B cell (primary cell): Measurements from ENCODE around the gene LGALS9C. TPM values are rescaled to one million over a fixed set of nuclear protein-coding genes. Genes with fewer than 3 reads are reported as not detected.
"Not testable (repeated sequence)": the region's sequence is repeated elsewhere in the genome, so short reads cannot be mapped to it uniquely, and the experiment has no call there.

Source experiments
- ATAC-seq: fragments of 200-7000 bp; cut with Tn5 transposase; one replicate; pipeline ENCODE4 v1.10.0; 2021; ENCODE audit warnings: low read depth, mild to moderate bottlenecking, moderate number of reproducible peaks, moderate library complexity
- CTCF ChIA-PET: fragments of 350-600 bp; sonication (Branson Sonifier 250); formaldehyde crosslinking; loops from one replicate; lab custom pipeline; 2021; ENCODE audit warnings: antibody characterized with exemption, inconsistent platforms; lab: Charles Lee
- POLR2A ChIA-PET: fragments of 350-600 bp; sonication (Branson Sonifier 250); formaldehyde crosslinking; loops from one replicate; lab custom pipeline; 2021; ENCODE audit warnings: antibody characterized with exemption; lab: Charles Lee
- DNase-seq: peaks from one replicate; pipeline ENCODE4 v3.0.0; 2013
- H2AFZ ChIP-seq: 2 replicates; pipeline ENCODE4 v1.6.1; 2012; ENCODE audit warnings: mild to moderate bottlenecking, low read depth, low read length; ENCODE audit not compliant: insufficient read depth, poor library complexity, severe bottlenecking
- H3K27ac ChIP-seq, 2 donors: 1 replicate in 1 of 2; 2 replicates in 1 of 2; pipeline ENCODE4 v1.5.1; 2012 to 2013; ENCODE audit warnings: low read length in 2 of 2, mild to moderate bottlenecking in 2 of 2, moderate library complexity in 1 of 2
- H3K27me3 ChIP-seq, 4 experiments: fragments of 200-600 bp in 1 of 4; sonication (generic) in 1 of 4; replicated peaks in 1 of 4; 1 replicate in 2 of 4; 2 replicates in 2 of 4; pipeline versions ENCODE4 v1.6.1 to v1.7.0; 2013 to 2016; ENCODE audit warnings: low read length in 3 of 4, mild to moderate bottlenecking in 2 of 4, mixed read lengths in 1 of 4, moderate library complexity in 1 of 4; ENCODE audit not compliant: insufficient read depth in 4 of 4, control insufficient read depth in 3 of 4; ENCODE audit errors: control extremely low read depth in 1 of 4
- H3K36me3 ChIP-seq, 2 experiments: replicated peaks in 1 of 2; 1 replicate in 1 of 2; 2 replicates in 1 of 2; pipeline versions ENCODE4 v1.6.1 to v1.7.1; 2013; ENCODE audit warnings: low read length in 1 of 2; ENCODE audit not compliant: insufficient read depth in 2 of 2, control insufficient read depth in 1 of 2; ENCODE audit errors: control extremely low read depth in 1 of 2, extremely low read depth in 1 of 2
- H3K4me1 ChIP-seq, 2 donors: fragments of 200-600 bp in 1 of 2; sonication (generic) in 1 of 2; 1 replicate in 1 of 2; 2 replicates in 1 of 2; pipeline versions ENCODE4 v1.5.1 to v1.6.1; 2013 to 2017; ENCODE audit warnings: low read length in 2 of 2; ENCODE audit not compliant: control insufficient read depth in 2 of 2, insufficient read depth in 2 of 2
- H3K4me2 ChIP-seq: replicated peaks from 2 replicates; pipeline ENCODE3; 2012; ENCODE audit warnings: mild to moderate bottlenecking, low read depth, low read length; ENCODE audit not compliant: poor library complexity, severe bottlenecking
- H3K4me3 ChIP-seq, 5 experiments: fragments of 200-600 bp in 1 of 5; sonication (generic) in 1 of 5; 1 replicate in 3 of 5; 2 replicates in 2 of 5; pipeline versions ENCODE4 v1.5.1 to v1.7.0; 2011 to 2016; ENCODE audit warnings: low read length in 4 of 5, mild to moderate bottlenecking in 4 of 5, low read depth in 2 of 5, control low read depth in 1 of 5, moderate library complexity in 1 of 5; ENCODE audit not compliant: insufficient read depth in 1 of 5; ENCODE audit errors: control extremely low read depth in 1 of 5, extremely low read depth in 1 of 5
- H3K79me2 ChIP-seq: fragments of 200-600 bp; sonication (generic); one replicate; pipeline ENCODE4 v1.6.0; 2016; ENCODE audit warnings: low read length; ENCODE audit not compliant: control insufficient read depth, insufficient read depth
- H3K9ac ChIP-seq: fragments of 200-600 bp; sonication (generic); 2 replicates; pipeline ENCODE4 v1.6.1; 2017; ENCODE audit warnings: mild to moderate bottlenecking, low read length, moderate library complexity
- H3K9me3 ChIP-seq, 3 donors: one replicate each; pipeline versions ENCODE4 v1.6.1 to v1.7.1; 2013; ENCODE audit warnings: low read length in 2 of 3; ENCODE audit not compliant: control insufficient read depth in 2 of 3, insufficient read depth in 1 of 3; ENCODE audit errors: control extremely low read depth in 1 of 3
- H4K20me1 ChIP-seq: 2 replicates; pipeline ENCODE4 v1.6.0; 2012; ENCODE audit warnings: mild to moderate bottlenecking, low read length; ENCODE audit not compliant: insufficient read depth, control insufficient read depth, poor library complexity, severe bottlenecking
- H3K27ac Mint-ChIP-seq: one replicate; pipeline ENCODE4 v1.8.0; 2021; ENCODE audit warnings: mixed read lengths
- H3K27me3 Mint-ChIP-seq: one replicate; pipeline ENCODE4 v1.8.0; 2021; ENCODE audit warnings: mixed read lengths
- H3K4me1 Mint-ChIP-seq: one replicate; pipeline ENCODE4 v1.8.0; 2021; ENCODE audit warnings: mixed read lengths
- H3K4me3 Mint-ChIP-seq: one replicate; pipeline ENCODE4 v1.8.0; 2021; ENCODE audit warnings: mixed read lengths
- H3K9me3 Mint-ChIP-seq: one replicate; pipeline ENCODE4 v1.8.0; 2022; ENCODE audit warnings: mixed read lengths; ENCODE audit not compliant: insufficient read depth
- WGBS: methylation state at CpG from one replicate; pipeline ENCODE4 v1.1.5; 2013; ENCODE audit warnings: missing lambda C conversion rate; ENCODE audit not compliant: insufficient coverage; 5-methylcytosine and 5-hydroxymethylcytosine counted together
- intact Hi-C: fragments of 100-400 bp; cut with micrococcal nuclease; formaldehyde crosslinking; loops from one replicate; pipeline ENCODE4 v1.10.0; 2022
- polyA plus RNA-seq: library from polyadenylated mRNA; depleted of rRNA; stranded (reverse); fragments of >200 nt; gene quantifications from 2 replicates; pipeline ENCODE4 v1.2.3, GENCODE V29; 2012
- total RNA-seq, 2 donors: library from RNA; stranded (reverse); fragments of 120-200 nt in 1 of 2; gene quantifications; 1 replicate in 1 of 2; 2 replicates in 1 of 2; pipeline versions ENCODE4 v1.2.3 to v1.2.4, GENCODE V29; 2013 to 2022

The LGALS9C gene
- total and polyA plus RNA-seq, 2 donors (not counting 1 experiment from before 2014, with no cell fraction given): 0.25 to 0.44 TPM

DNA sequence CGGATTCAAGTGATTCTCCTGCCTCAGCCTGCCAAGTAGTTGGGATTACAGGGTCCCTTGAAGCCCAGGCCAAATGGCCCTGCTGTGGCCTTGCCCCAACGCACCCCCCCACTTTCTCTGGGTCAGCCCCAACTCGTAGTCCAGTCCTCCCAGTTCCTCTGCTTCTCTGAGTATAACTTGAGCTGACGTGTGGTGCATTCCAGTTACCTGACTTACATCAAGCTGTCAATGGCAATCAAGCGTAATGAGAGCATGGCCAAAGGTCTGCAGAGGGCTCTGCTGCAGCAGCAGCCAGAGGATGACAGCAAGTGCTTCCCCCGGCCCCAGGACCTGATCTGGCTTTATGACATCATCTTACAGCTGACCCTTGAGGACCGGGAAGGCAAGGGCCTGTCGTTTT is 50.8 kb downstream of the LGALS9C start:
- POLR2A ChIA-PET: not testable (repeated sequence)

DNA sequence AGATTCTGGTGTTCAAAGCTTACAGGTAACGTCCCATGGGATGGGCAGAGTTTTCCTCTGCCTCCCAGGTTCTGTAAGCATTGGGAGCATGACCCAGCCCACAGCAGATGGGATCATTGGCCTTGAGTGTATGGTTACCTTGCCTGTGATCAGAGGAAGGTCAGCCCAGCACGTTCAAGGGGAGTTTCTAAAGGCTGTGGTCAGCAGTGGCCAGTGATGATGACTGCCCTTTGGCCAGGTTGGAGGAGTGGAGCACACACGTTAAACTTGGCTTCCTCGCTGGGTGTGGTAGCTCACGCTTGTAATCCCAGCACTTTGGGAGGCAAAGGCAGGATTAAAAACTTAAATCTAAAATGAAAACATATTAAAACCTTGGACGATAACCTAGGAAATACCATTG is 51.8 kb downstream of the LGALS9C start:
- intact Hi-C loops, H4K20me1 ChIP-seq, CTCF ChIA-PET: not testable (repeated sequence)

More for the DNA sequence above, 50.8 kb downstream of the LGALS9C start:
- H3K79me2 ChIP-seq, H3K9ac ChIP-seq, H2AFZ ChIP-seq, H3K4me3 ChIP-seq, CTCF ChIA-PET, H3K4me1 Mint-ChIP-seq, H3K27me3 Mint-ChIP-seq, H3K27ac ChIP-seq, ATAC-seq, H3K4me1 ChIP-seq, H3K27ac Mint-ChIP-seq, H3K36me3 ChIP-seq, H3K9me3 Mint-ChIP-seq, H3K27me3 ChIP-seq, DNase-seq, H3K9me3 ChIP-seq, intact Hi-C loops, H4K20me1 ChIP-seq, H3K4me2 ChIP-seq, H3K4me3 Mint-ChIP-seq: not testable (repeated sequence)
- 96% methylated on average over 5 of the region's 8 CpGs for WGBS

DNA sequence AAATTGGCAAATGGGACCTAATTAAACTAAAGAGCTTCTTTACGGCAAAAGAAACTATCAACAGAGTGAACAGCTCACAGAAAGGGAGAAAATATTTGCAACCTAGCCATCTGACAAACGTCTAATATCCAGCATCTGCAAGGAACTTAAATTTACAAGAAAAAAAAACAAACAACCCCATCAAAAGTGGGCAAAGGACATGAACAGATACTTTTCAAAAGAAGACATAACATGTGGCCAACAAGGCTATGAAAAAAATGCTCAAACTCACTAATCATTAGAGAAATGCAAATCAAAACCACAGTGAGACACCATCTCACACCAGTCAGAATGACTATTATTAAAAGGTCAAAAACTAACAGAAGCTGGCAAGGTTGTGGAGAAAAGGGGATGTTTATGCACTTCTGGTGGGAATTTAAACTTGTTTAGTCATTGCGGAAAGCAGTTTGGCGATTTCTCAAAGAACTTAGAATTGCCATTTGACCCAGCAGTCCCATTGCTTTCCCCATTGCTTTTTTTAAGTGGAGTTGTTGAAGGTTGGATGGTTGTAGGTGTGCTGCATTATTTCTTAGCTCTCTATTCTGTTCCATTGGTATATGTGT is 52.4 kb downstream of the LGALS9C start:
- H3K27me3 ChIP-seq, H3K4me1 Mint-ChIP-seq, H3K9me3 Mint-ChIP-seq, H3K4me1 ChIP-seq, H3K4me3 Mint-ChIP-seq, H2AFZ ChIP-seq, H3K9ac ChIP-seq, H3K27ac Mint-ChIP-seq, intact Hi-C loops, H3K27ac ChIP-seq, DNase-seq, H3K79me2 ChIP-seq, H4K20me1 ChIP-seq, H3K27me3 Mint-ChIP-seq, CTCF ChIA-PET, ATAC-seq, H3K36me3 ChIP-seq, POLR2A ChIA-PET, H3K4me2 ChIP-seq, H3K9me3 ChIP-seq, H3K4me3 ChIP-seq: not testable (repeated sequence)
- no CpG with 5 or more reads among the region's 4 CpGs for WGBS

More for the DNA sequence above, 51.8 kb downstream of the LGALS9C start:
- H3K4me3 ChIP-seq, H3K4me3 Mint-ChIP-seq, H3K9me3 ChIP-seq, DNase-seq, H3K36me3 ChIP-seq, H2AFZ ChIP-seq, H3K9me3 Mint-ChIP-seq, H3K9ac ChIP-seq, H3K27me3 Mint-ChIP-seq, H3K4me1 ChIP-seq, H3K79me2 ChIP-seq, H3K27ac ChIP-seq, H3K27me3 ChIP-seq, H3K27ac Mint-ChIP-seq, POLR2A ChIA-PET, H3K4me2 ChIP-seq, H3K4me1 Mint-ChIP-seq, ATAC-seq: not testable (repeated sequence)
- WGBS: no CpG with 5 or more reads among the region's 6 CpGs

DNA sequence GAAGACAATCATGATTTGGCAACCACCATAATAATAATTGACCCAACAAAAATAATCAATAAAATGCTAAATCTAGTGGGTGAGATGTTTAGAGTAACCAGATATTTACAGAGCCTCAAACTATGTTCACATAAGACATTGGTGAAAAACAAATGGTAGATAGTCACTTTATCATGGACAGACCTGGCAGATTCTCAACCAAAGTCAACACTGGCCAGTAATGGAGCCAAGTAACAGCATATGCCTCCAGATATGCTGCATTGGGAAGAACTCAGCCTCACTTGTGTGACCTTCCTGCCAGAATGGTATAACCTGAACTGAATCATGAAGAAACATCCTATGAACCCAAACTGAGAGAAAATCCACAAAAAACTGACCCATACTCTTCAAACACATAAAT is 53.8 kb downstream of the LGALS9C start:
- CTCF ChIA-PET, ATAC-seq, H3K27ac Mint-ChIP-seq, H3K4me2 ChIP-seq, H4K20me1 ChIP-seq, POLR2A ChIA-PET, H3K4me3 Mint-ChIP-seq, H3K9ac ChIP-seq, intact Hi-C loops, H3K4me3 ChIP-seq, DNase-seq, H3K36me3 ChIP-seq, H3K4me1 Mint-ChIP-seq, H3K27me3 ChIP-seq, H3K9me3 Mint-ChIP-seq, H3K27me3 Mint-ChIP-seq, H3K4me1 ChIP-seq, H3K27ac ChIP-seq, H3K79me2 ChIP-seq, H2AFZ ChIP-seq, H3K9me3 ChIP-seq: not testable (repeated sequence)
